T1000 (cell line): Measurements from ENCODE around the gene TMX2.
"Not testable (repeated sequence)": the region's sequence is repeated elsewhere in the genome, so short reads cannot be mapped to it uniquely, and the experiment has no call there.

Source experiments
- DNase-seq: peaks from one replicate; lab custom pipeline; 2025; ENCODE audit warnings: mixed read lengths; lab: John Stamatoyannopoulos, UW

TMX2 gene

DNA sequence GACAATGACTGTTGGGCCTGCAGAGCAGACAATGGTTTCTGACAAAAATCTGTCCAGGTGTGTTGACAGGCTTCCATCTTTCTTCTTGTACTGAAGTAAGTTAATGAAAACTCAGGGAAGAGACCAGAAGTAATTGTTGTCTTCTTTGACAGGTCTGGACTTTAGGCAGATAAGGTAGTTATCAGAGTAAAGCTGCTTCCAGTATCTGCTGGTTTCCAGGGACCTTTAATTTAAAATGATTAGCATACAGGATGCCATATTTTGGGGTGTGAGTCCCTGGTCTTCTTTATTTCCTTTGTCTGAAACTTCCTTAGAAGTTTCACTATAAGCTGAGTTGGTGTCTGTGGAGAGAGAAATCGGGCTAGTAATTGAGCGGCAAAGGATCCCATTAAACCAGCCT is 1.4 kb downstream of the TMX2 start:
- no peak for DNase-seq

DNA sequence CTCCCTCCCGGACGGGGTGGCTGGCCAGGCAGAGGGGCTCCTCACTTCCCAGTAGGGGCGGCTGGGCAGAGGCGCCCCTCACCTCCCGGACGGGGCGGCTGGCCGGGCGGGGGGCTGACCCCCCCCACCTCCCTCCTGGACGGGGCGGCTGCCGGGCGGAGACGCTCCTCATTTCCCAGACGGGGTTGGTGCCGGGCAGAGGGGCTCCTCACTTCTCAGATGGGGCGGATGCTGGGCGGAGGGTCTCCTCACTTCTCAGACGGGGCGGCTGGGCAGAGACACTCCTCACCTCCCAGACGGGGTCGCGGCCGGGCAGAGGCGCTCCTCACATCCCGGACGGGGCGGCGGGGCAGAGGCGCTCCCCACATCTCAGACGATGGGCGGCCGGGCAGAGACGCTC is 4.3 kb downstream of the TMX2 start:
- not testable (repeated sequence) for DNase-seq

DNA sequence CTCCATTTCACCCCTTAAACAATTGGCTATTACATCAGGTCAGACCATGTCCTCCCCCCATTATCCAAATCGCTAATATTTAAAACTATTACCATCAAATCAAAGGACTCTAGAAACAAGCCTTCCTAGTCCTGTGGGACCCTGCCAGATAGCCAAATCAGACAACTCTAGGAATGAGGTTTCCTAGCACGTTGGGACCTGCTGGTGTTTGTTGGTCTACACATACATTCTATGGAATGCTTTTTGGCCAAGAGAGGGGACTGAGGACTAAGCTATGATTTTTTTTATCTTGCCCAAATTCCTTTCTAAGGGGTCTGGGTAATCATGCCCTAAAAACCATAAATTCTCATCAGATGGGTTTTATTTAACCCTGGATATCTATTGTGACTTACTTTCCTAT is 14.8 kb downstream of the TMX2 start:
- DNase-seq: no peak

DNA sequence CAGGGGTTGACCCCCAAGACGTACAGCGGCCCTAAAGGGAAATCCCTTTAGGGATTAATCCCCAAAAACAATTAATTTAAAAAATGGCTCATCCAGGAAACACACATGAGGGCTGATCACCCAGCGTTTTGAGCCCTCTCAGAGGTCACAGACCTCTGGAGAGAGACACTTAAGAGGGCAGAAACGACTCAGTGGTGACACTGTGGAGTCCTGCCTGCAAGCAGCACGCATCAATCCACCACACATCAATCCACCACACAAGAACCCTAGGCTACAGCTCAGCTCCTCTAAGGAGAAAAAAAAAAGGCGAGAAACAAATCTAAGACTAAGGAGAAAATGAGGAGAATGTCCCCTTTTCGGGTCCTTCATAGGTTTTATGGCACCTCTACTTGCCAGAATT is 16.4 kb downstream of the TMX2 start:
- DNase-seq: no peak

DNA sequence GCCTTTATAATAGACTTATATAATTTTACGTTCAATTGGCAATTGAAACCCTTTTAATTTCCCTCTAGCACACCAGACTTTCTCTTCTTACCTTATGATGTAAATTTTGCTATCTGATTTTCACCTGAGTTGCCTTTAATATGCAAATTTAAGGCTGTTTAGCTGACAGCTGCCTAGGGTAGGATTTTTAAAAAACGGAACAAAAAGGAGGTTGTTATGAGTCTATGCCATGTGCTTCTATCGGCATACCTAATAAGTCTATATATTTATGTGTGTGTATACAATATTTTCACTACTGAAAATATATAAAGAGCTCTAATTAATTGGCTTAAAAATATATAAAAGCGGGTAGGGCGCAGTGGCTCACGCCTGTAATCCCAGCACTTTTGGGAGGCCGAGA is 17.1 kb downstream of the TMX2 start:
- no peak for DNase-seq

DNA sequence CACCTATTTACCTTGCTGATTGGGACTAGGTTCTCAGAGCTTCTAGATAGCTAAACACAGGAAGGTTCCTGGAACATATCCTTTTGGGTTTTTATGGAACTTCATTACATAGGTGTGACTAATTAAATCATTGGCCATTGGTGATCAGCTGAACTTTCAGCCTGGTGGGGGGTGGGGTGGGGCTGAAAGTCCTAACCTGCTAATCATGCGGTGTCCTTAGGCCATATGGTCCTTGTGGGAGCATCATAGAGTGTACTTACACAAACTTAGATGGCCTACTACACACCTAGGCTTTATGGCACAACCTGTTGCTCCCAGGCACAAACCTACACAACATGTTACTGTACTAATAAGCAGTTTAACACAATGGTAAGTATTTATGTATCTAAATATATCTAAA is 20.3 kb downstream of the TMX2 start:
- DNase-seq: no peak

DNA sequence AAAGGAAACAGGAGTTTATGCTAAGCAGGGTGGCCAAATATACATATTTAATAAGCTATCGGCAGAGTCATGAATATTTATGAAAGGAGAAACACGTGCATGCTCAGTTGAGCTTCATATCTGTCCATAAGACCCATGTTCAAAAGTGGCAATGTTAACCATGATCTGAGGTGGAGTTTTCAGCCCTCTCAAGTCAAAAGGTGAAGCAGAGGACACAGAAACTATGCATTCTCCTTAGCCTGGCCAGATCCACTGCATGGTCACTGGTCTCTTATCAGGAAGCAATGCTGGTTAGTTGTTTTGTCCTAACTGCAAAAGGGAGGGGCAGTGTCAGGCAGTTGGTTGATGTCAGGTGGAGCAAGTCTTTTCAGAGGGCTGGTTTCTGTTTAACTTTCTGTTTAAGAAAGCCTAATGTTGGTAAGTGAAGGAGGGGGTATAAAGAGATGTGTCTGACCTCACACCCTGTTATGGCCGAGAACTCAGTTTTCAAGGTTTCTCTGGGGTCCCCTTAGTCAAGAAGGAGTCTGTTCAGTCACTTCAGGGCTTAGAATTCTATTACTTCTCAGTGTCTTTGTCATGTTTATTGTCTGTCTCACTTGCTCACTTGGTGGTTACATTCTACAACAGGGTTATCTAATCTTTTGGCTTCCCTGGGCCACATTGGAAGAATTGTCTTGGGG is 23.4 kb downstream of the TMX2 start:
- no peak for DNase-seq

DNA sequence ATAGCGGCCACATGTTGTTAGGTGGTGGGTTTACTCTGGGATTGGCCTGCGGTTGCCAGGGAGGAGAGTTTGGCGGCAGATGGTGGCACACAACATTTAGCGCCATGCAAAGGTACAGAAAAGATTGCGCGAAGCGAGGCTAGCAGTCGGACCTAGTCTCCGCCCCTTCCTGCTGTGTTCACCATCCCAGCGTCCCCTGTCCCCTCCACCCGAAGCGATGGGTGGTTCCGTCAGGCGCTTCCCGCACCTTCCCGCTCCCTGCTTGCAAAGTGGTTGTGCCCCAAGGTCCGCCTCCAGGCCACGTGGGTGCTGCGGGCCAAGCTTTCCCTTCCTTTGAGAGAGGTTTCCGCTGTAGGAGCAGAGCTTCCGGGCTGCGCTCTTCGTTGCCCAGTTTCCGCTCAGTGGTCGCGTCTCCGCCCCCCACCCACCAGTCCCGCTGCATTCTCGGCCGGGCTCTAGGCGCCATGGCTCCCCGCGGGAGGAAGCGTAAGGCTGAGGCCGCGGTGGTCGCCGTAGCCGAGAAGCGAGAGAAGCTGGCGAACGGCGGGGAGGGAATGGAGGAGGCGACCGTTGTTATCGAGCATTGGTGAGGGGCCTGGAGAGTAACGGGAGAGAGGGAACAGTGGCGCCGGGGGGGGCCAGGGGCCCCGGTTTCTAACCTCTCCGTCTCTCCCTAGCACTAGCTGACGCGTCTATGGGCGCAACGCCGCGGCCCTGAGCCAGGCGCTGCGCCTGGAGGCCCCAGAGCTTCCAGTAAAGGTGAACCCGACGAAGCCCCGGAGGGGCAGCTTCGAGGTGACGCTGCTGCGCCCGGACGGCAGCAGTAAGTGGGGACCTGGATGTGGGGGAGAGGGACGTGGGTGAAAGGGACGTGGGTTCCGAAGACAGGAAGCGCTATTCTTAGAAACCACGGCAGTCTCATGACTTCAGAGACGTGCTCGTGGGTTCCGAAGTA is 29.0 kb downstream of the TMX2 start, which contains the start of gene SELENOH:
SELENOH (plus strand) TSS at position 360 of the 955 bp plus-strand sequence; CDS start at position 465, 105 bp downstream.
- DNase-seq: peak; percentile 92

DNA sequence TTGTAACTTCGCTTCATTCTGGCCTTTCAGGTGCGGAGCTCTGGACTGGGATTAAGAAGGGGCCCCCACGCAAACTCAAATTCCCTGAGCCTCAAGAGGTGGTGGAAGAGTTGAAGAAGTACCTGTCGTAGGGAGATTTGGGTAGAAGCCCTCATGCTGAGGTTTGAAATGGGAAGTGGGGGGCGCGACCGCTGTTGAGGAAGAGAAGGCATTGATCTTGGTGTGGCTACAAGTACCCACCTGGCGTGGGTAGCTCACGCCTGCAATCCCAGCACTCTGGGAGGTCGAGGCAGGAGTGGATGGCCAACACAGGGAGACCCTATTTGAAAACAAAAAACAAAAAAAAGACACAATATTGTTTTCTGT is 29.7 kb downstream of the TMX2 start:
- no peak for DNase-seq

DNA sequence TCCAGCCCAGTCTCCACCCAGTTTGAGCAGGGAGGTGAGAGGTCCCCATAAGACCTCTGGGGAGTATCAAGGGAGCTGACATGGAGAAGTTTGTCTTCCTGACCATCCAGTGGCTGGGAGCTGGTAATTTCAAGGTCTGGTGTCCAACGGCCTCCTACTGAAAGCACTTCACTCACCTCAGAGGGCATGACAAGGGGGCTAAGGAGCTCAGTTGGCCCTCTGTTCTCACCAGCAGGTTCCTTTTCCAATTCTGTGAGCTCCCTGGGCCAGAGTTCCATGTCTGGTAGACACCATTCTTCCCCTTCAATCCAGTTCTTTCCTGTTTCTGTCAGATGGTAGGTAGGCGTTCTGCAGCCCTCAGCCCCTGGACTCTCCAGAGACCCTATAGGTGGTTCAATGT is 32.0 kb downstream of the TMX2 start:
- no peak for DNase-seq

DNA sequence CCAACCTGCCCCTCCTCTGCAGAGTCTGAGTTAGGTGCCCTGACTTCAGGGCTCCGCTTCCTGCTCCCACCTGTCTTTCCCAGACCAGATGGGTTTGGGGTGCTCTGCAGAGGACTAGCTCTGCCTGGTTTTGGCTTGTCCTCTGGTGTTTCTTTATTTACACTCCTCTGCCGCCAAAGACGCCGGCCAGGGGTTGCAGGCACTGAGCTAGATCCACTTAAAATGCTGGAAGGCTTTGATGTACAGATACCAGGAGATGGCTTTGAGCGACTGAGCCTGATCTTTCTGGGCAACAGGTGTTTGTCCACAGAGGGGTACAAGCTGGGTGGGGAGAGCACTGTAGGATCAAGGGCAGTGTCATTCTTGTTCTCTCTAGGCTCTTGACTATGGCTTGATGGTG is 32.8 kb downstream of the TMX2 start:
- no peak for DNase-seq

DNA sequence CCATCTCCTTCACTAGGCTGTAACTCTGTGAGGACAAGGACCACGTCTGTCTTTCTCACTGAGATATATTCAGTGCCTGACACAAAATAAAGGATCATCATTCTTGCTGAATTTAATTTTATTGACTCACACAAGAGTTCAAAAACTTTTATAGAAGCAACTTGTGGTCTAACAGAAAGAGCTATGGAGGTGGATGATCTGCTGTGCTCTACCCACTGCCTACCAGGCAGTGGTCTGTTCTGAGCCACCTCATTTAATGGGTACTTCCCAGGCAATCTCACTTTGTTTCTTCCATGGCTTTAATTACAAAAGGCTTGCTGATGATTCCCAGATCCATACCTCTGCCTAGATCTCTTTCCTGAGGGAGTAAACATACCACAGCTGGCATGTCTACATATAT is 34.5 kb downstream of the TMX2 start:
- DNase-seq: no peak

DNA sequence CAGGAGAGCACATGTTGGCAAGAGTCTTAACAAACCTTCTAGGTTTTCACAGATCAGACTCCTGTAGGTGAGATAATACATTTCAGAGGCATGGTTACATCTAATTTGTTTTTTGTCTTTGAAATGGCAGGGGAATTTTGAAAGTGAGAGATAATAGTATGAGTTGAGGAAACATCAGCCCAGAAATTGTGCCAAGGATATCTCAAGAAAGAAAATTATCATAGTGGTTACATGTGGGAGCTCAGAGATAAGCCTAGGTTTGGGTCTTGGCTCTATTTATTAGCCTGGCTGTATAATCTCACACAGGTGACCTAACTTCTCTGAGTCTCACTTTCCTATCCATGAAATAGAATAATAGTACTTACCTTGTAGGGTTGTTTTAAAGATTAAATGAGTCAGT is 38.8 kb downstream of the TMX2 start:
- DNase-seq: no peak

DNA sequence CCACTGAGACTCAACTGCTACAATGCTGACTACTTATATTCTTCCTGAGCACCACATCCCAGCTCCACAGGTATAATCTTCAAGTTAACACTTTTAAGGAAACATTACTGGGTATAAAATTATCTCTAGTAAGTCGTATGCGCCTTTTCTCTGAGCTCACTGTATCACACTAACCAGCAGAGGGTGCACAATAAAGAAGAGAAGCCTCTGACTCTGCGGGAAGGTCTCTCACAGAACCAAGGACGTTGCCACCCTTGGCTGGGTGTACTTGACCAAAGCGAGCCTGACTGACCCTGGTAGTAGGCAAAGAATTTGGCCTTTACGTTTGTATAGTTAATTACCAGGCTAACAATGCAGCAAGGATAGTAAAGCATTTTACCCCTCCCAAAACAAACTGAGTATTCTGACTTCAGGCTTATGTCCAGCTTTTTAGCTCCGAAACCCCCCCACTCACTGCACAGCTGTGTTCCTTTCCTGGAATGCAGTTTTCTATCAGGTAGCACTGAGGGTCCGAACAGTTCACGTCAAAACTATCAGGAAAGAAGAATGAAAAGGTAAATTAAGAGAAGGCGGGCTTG is 39.4 kb downstream of the TMX2 start, which contains the start of gene BTBD18:
BTBD18 (minus strand) TSS at position 144 of the 578 bp plus-strand sequence. CDS start 631 bp downstream, outside the sequence.
- DNase-seq: no peak

DNA sequence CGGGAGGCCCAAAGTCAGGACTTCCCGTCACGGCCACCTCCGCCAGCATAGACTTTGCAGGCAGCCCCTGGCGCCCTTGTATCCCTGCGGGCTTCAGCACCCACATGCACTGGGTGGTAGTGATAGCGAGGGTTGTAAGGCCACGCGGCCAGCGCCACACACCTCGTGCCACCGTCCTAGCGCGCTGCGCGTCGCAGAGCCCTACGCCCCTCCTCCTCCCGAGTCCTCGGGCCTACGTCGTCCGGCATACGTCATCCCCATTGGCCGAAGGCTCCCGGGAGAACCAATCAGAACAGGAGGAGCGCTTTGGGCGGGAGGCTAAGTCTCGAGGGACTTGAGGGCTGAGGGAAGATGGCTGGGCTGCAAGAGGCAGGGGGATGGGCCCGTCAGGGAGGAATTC is 40.6 kb downstream of the TMX2 start:
- DNase-seq: no peak

DNA sequence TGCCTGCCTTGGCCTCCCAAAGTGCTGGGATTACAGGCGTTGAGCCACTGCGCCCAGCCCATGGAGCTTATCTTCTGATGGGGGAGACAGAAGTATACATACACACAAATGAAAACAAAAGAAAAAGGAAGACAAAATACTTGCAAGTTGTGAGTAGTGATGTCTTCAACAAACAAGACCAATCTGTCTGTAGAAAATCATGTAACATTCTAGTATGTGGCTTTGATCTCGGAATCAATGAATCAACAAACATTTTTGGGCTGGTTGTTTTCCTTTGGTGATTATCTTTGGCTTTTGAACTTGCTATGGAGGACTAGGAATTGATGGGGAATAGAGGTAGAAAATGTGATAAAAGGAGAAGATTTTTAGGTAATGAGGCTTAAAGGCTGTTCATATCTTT is 45.8 kb downstream of the TMX2 start:
- DNase-seq: no peak

DNA sequence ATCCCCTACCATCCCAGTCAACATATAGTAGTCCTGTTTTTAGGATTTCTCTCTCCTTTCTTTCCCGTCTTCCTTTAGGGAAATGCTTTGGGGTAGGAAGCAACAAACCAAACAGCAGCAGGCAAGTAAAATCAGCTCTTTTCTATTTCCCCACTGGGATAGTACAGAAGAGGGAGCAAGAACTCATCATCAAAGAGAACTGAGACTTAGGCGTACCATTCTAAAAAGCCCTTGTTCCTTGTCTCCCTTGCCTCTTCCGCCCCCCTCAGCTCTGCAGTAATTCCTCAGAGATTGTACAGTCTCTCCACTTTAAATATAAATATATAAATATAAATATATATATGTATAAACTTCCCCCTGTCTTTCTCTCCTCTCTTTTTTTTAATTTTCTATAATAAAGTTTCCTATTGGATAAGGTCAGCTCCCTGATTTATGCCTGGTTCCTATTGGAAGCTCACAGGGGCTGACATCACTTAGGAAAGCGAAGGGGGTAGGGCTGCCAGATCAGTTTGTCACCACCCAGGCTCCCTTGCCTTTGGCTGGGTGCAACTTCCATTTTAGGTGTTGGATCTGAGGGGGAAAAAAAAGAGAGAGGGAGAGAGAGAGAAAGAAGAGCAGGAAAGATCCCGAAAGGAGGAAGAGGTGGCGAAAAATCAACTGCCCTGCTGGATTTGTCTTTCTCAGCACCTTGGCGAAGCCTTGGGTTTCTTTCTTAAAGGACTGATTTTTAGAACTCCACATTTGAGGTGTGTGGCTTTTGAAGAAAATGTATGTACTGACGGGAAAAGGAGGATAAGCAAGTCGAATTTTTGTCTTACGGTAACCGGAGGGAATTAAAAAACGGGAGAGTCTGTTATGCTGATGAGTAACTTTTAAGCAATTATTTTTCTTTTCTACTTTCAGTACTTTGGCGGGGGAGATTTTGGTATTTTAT is 49.2 kb downstream of the TMX2 start, which contains the start of gene CTNND1:
CTNND1 (plus strand) TSS at position 502 of the 934 bp plus-strand sequence. CDS start 29,677 bp downstream, outside the sequence.
- peak; percentile 53 for DNase-seq

DNA sequence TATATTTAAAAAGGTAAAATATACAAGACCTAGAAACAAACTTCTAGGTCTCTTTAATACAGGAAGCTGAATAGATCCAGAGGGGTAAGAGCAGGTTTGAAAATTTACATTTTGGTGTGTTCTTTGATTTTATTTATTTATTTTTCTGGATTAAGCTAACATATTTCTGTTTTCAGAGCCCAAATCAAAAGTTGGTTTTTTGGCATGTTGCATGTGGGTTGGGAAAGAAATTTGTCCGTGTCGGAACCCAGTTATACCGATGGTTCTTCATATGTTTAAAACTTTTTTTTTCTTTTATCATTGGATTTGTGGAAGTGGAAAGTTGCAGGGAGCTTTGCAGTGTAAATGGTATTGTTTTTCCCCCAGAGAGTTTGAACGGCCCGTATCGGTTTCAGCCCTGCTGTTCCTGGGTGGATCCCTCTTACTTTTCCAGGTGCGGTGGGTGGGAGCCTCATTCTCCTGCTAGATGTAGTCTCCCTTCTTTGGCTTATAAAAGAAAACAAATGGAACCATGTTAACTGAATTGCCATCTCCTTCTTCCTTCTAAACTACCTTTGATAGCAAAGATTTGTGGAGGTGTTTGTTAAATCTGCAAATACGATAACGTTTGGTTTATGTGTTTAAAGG is 50.0 kb downstream of the TMX2 start:
- DNase-seq: no peak

DNA sequence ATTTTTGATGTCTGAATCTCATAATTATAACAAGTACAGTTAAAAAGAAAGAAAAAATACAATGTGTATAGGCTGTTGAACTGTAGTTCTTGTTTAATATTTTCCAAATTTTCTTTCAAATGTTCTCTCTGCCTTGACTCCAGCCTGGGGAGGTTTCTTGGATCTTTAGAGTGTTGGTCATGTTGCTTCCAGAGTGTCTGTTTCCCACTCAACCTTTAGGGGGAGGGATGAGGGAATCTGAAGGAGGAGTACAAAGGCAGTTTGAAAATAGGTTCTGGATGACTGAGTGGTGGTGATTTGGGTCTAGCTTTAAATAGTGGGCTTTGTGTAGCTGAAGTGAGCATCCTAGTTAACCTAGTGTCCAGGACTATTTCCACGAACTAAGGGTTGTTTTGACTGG is 51.2 kb downstream of the TMX2 start:
- no peak for DNase-seq

DNA sequence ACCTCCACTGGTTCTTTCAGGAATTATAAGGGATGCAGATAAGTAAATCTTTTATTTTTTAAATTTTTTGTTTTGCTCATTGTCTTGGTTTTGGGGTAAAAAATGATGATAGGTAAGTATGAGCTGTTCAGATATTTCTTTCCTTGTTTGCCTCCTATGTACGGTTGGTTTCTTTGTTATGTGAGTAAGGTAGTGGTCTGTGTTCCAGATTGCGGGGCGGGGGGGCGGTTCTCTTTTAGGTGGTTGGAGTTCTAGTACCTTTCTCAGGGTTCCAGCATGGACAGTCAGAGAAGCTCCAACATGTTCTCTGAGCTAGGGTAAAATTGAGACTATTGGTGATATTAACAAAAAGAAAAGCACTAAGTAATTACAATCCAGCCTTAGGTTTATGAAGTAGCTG is 51.6 kb downstream of the TMX2 start:
- DNase-seq: no peak

DNA sequence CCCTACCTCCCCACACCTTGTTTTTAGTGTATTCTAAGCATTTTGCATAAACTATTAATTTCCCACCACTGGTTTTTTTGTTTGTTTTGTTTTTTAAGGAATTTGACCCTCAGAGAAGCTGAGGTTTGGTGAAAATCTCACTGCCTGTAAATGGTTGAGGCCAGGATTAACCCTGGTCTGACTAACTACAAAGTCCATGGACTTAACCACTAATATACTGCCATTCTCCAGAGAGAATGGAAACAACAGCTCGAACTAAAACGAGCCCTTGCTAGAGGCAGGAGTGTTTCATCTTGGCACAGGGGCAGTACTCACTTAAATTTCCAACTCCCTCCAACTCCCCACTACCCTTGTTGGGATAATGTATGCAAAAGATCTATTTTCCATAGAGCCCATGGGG is 52.2 kb downstream of the TMX2 start:
- DNase-seq: no peak
